Umbilical cord (tissue), 2 donors: Measurements from ENCODE around the gene ANKDD1B. TPM values are rescaled to one million over a fixed set of nuclear protein-coding genes. Genes with fewer than 3 reads are reported as not detected.
"Not testable (repeated sequence)": the region's sequence is repeated elsewhere in the genome, so short reads cannot be mapped to it uniquely, and the experiment has no call there.

Experiments used
- DNase-seq: peaks from one replicate; pipeline ENCODE4 v3.0.0-alpha.2; 2015; ENCODE audit warnings: low spot score
- total RNA-seq: library from RNA; depleted of rRNA; stranded (reverse); fragments of >200 nt; gene quantifications from one replicate; pipeline ENCODE4 v1.2.3, GENCODE V29; 2014; ENCODE audit warnings: low replicate concordance; ENCODE audit not compliant: insufficient read depth

The ANKDD1B gene
- 6.0 TPM for total RNA-seq

- DNase-seq: peak; percentile 75
These were observed at the start of gene ANKDD1B for GRCh38 chr5:75611311-75612225. ANKDD1B (plus strand) TSS chr5:75611453; CDS start chr5:75611635, 182 bp downstream.

DNA sequence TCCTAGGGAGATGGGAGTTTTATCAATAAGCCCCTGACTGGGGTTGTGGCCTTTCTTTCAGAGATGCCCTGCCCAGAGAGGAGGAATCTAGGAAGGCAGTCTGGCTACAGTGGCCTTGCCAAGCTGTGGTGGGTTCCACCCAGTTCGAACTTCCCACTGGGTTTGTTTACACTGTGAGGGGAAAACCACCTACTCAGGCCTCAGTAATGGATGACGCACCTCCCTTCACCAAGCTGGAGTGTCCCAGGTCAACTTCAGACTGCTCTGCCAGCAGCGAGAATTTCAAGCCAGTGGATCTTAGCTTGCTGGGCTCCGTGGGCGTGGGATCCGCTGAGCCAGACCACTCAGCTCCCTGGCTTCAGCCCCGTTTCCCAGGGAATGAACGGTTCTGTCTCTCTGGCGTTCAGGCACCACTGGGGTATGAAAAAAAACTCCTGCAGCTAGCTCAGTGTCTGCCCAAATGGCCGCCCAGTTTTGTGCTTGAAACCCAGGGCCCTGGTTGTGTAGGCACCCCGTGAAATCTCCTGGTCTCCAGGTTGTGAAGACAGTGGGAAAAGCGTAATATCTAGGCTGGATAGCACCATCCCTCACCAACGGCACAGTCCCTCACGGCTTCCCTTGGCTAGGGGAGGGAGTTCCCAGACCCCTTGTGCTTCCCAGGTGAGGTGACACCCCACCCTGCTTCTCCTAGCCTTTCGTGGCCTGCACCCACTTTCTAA lies 45.1 kb upstream of the ANKDD1B start:
- not testable (repeated sequence) for DNase-seq

GRCh38 chr5:75566710-75567309 lies 44.4 kb upstream of the ANKDD1B start:
- peak; percentile 94 for DNase-seq

GRCh38 chr5:75567710-75568109 lies 43.5 kb upstream of the ANKDD1B start:
- DNase-seq: peak; percentile 7

GRCh38 chr5:75568202-75568601 lies 43.1 kb upstream of the ANKDD1B start:
- no peak for DNase-seq

DNA sequence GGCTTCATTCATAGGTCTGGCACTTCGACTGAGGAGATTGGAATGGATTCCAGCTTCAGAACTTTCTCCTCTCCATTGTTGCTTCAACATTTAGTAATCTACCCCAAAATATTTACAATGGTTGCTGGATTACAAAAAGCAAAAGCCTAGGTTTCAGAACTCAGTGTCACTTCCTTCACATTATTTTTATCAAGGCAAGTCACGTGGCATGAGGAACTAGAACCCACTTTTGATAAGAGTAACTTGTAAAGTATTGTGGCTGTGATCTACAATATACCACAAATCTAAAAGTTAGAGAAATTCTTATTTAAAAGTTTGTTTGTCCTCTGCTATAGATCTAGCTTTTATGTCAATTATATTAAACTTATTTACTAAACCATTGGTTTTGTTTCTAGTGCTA lies 39.7 kb upstream of the ANKDD1B start:
- no peak for DNase-seq

GRCh38 chr5:75574791-75575190 lies 36.5 kb upstream of the ANKDD1B start:
- DNase-seq: peak; percentile 28

DNA sequence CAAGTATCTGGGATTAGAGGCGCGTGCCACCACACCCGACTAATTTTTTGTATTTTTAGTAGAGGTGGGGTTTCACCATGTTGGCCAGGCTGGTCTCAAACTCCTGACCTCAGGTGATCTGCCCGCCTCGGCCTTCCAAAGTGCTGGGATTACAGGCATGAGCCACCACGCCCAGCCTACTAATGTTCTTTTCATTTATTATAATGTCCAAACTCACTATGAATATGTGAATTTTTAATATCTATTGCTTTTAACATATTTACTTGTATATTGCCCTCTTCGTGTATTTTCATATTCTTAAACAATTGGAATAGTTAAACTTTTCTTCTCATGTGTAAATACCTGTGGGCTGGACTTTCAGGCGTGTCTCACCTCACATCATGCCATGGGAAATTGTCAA lies 33.0 kb upstream of the ANKDD1B start:
- DNase-seq: not testable (repeated sequence)

- DNase-seq: no peak
These were observed 26.6 kb upstream of the ANKDD1B start for GRCh38 chr5:75584641-75585040.

GRCh38 chr5:75588666-75589065 lies 22.6 kb upstream of the ANKDD1B start:
- DNase-seq: no peak

DNA sequence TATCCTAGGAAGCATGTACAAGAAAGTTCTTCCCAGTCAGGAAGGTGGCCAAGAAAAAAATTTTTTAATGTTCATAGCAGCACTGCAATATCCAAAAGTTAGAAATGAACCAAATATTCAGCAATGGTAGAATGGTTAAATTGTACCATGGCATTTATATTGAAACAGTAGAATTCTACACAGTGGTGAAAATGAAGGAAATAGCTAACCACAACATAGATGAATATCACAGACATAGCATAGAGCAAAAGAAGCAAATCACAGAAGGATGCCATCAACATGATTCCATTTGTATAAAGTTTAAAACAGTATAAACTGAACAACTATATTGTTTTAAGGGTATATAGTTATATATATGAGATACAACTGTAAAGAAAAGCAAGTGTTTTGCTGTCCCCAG lies 10.7 kb upstream of the ANKDD1B start:
- DNase-seq: no peak

DNA sequence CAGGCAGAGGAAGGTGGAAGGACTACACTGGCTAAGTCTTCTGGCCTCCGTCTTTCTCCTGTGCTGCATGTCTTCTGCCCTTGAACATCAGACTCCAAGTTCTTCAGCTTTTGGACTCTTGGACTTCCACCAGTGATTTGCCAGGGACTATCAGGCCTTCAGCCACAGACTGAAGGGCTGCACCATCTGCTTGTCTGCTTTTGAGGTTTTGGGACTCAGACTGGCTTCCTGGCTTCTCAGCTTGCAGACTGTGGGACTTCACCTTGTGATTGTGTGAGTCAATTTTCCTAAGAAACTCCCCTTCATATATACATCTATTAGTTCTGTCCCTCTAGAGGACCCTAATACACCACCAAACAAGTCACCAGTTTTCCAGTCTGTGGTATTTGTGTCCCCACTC lies 9.7 kb upstream of the ANKDD1B start:
- DNase-seq: no peak

DNA sequence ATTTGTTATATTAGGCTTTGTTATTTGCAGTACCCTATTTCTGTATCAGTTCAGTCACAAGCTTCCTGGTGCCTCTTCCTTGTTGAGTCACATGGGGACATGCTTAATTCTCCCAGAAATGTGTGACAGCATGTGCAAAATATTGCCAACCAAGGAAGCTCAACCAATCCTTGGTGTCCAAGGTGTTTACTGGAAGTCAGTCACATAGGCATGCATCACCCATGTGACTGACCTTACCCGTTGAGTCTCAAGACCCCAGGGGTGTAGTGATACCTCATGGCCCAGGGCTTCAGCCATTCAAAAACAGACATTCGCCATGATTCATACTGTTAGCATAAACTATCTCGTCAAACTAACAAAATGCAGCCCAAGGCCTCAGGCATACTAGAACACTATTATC lies 9.3 kb upstream of the ANKDD1B start:
- no peak for DNase-seq

DNA sequence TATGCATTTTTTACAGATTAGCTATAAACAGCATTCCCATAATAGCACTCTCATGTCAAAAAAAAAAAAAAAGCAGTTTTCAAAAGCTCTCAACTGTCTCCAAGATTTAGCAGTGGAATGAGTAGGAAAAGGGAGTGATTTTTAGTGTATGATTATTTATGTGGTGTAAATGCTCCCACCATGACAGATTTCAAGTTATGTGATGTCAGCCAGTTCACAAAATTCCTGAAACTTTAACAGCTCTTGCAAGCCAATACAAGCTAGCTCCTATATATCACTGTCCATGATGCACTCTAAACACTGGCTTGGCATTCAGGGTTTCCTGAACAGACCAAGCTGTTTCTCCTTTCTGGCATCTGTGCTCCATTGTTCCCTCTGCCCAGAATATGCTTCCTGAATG lies 7.9 kb upstream of the ANKDD1B start:
- DNase-seq: peak; percentile 84

DNA sequence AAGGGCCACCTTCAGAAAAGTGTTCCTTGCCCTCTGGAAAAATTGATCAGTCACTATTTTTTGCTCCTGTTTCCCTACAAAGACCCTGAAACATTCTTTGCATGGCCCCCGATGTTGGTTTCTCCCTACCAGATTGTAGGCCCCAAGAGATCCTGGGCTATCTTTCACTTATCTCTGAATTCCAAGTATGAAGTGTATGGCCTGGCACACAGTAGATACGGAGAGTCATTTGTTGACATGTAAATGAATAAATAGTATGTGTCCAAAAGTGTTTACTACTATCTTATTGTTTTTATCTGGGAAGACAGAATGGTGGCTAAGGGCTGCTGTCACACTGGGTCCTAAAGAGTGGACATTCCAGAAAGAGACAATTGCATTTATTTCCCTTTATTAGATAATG lies 7.4 kb upstream of the ANKDD1B start:
- no peak for DNase-seq

DNA sequence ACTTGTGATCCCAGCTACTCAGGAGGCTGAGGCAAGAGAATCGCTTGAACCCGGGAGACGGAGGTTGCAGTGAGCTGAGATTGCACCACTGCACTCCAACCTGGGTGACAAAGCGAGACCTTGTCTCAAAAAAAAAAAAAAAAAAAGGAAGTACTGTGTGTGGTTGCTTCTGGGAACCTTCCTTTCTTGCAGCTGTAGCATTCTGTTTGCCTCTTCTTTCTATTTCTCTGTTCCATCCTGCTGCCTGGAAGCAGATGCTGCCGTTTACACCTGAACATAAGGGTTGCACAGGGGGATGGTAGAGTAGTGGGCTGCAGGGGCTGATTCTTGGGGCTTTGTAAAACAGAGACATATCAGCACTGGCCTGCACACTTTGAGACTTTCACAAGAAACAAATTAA lies 3.9 kb upstream of the ANKDD1B start:
- not testable (repeated sequence) for DNase-seq

- no peak for DNase-seq
These were observed 2.4 kb upstream of the ANKDD1B start for GRCh38 chr5:75608870-75609269.

- DNase-seq: no peak
These were observed 1.1 kb upstream of the ANKDD1B start for GRCh38 chr5:75610201-75610600.

- DNase-seq: not testable (repeated sequence)
These were observed 368 bp upstream of the ANKDD1B start for GRCh38 chr5:75610859-75611310.

DNA sequence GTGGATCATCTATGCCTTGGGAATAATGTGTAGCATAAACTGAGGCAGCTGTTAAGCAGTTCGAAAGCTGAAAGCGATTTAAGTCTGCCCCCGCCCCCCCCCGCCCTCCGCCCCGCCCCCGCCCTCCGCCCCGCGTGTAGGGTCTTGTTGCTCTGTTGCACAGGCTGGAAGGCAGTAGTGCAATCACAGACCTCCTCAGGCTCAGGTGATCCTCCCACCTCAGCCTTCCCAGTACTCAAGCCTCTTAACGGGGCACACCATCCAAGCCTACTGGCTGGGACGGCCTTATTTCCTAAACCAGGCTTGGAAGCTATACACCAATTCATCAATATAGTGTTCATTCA lies 945 bp downstream of the ANKDD1B start:
- DNase-seq: no peak

DNA sequence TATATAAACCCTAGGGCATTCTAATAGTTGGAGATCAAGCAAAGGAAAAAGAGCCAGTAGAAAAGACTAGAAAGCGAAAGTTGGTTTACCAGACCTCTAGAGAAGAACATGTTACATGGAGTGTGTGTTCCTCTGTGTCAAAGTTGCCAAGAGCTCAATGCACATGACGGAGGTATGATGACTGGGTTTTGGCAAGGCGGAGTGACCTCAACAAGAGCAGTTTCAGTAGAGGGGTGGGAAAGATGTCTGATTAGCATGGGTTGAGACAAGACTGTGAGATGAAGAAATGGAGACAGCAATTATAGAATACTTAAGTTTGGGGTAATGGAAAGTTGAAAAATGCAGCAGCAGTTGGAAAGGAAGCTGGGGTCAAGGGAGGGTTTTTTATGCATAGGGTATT lies 1.6 kb downstream of the ANKDD1B start:
- DNase-seq: no peak

DNA sequence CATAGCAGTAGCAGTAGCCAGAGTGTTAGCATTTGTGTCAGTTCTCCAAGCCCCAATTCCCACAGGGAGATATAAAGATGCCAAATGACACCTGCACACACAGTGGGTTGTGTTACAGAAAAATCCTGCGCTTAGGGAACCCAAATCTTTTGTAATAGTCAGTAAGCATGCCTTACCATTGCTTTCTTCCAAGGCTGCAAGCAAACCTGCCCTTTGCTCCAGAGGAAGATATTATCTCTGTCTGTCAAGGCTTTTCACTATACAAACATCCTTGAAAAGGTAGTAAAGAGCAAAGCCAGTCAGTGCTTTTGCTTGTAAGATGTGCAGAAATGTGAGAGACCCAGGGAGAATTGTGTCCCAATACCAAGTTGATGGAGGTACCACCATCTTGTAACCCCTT lies 2.9 kb downstream of the ANKDD1B start:
- DNase-seq: no peak
